Keratinocyte (primary cell): ENCODE data around the gene FIGNL1. TPM values are rescaled to one million over a fixed set of nuclear protein-coding genes. Genes with fewer than 3 reads are reported as not detected.

Experiments used
- DNase-seq: peaks from one replicate; pipeline ENCODE4 v3.0.0-alpha.2; 2011; ENCODE audit warnings: low read depth, missing footprints, low spot score
- FAIRE-seq: peaks from 2 replicates; lab custom pipeline; 2011; peaks lifted over from hg19 to GRCh38; lab: Jason Lieb, UNC
- H2AFZ ChIP-seq: 2 replicates; pipeline ENCODE4 v1.6.0; 2012; ENCODE audit warnings: low read length, control low read depth, inconsistent platforms; ENCODE audit not compliant: control insufficient read depth
- H3K27ac ChIP-seq: 2 replicates; pipeline ENCODE4 v1.5.1; 2011; ENCODE audit warnings: low read length; ENCODE audit not compliant: control insufficient read depth, insufficient read depth
- H3K27me3 ChIP-seq: 3 replicates; pipeline ENCODE4 v1.6.0; 2011; ENCODE audit warnings: low read length; ENCODE audit not compliant: control insufficient read depth, insufficient read depth; ENCODE audit errors: extremely low read depth
- H3K36me3 ChIP-seq, 2 experiments: 2 replicates in 1 of 2; 3 replicates in 1 of 2; pipeline ENCODE4 v1.5.1; 2011; ENCODE audit warnings: low read length in 2 of 2, mild to moderate bottlenecking in 1 of 2; ENCODE audit not compliant: control insufficient read depth in 2 of 2, insufficient read depth in 2 of 2; ENCODE audit errors: extremely low read depth in 1 of 2
- H3K4me1 ChIP-seq: 3 replicates; pipeline ENCODE4 v1.5.1; 2011; ENCODE audit warnings: low read length; ENCODE audit not compliant: control insufficient read depth, insufficient read depth; ENCODE audit errors: extremely low read depth
- H3K4me2 ChIP-seq: 3 replicates; pipeline ENCODE4 v1.6.0; 2011; ENCODE audit warnings: low read depth, low read length; ENCODE audit not compliant: control insufficient read depth, insufficient read depth; ENCODE audit errors: extremely low read depth
- H3K4me3 ChIP-seq, 3 experiments: fragments of 200-600 bp in 1 of 3; sonication (generic) in 1 of 3; 2 replicates in 2 of 3; 3 replicates in 1 of 3; pipeline ENCODE4 v1.5.1; 2011 to 2016; ENCODE audit warnings: low read length in 3 of 3, mild to moderate bottlenecking in 3 of 3, control low read depth in 2 of 3, inconsistent platforms in 1 of 3, low read depth in 1 of 3, mixed read lengths in 1 of 3, mixed run types in 1 of 3, moderate library complexity in 1 of 3; ENCODE audit not compliant: control insufficient read depth in 2 of 3, insufficient read depth in 2 of 3; ENCODE audit errors: extremely low read depth in 1 of 3
- H3K79me2 ChIP-seq: 2 replicates; pipeline ENCODE4 v1.6.0; 2012; ENCODE audit warnings: low read length; ENCODE audit not compliant: control insufficient read depth, insufficient read depth
- H3K9ac ChIP-seq: 3 replicates; pipeline ENCODE4 v1.6.0; 2011; ENCODE audit warnings: low read length; ENCODE audit not compliant: control insufficient read depth, insufficient read depth; ENCODE audit errors: extremely low read depth
- H3K9me1 ChIP-seq: 3 replicates; pipeline ENCODE4 v1.6.0; 2011; ENCODE audit warnings: low read length; ENCODE audit not compliant: control insufficient read depth, insufficient read depth; ENCODE audit errors: extremely low read depth
- H3K9me3 ChIP-seq: 2 replicates; pipeline ENCODE4 v1.5.1; 2012; ENCODE audit warnings: low read depth, low read length; ENCODE audit not compliant: control insufficient read depth
- H4K20me1 ChIP-seq: 3 replicates; pipeline ENCODE4 v1.6.0; 2011; ENCODE audit warnings: low read length; ENCODE audit not compliant: control insufficient read depth, insufficient read depth; ENCODE audit errors: extremely low read depth
- CTCF ChIP-seq, 3 experiments: IDR thresholded peaks in 1 of 3; conservative IDR thresholded peaks in 1 of 3; optimal IDR thresholded peaks in 1 of 3; 2 replicates in 2 of 3; 3 replicates in 1 of 3; pipeline versions ENCODE3 to v1.5.1; 2011; ENCODE audit warnings: low read length in 3 of 3, mild to moderate bottlenecking in 3 of 3, moderate library complexity in 2 of 3, control low read depth in 1 of 3, inconsistent platforms in 1 of 3; ENCODE audit not compliant: insufficient read depth in 2 of 3; ENCODE audit errors: extremely low read depth in 1 of 3
- EZH2 ChIP-seq: IDR thresholded peaks from one replicate; pipeline ENCODE4 v1.6.1; 2012; ENCODE audit warnings: inconsistent platforms, mild to moderate bottlenecking, low read length, moderate library complexity
- dilution Hi-C: fragments of 300-500 bp; cut with MboI; formaldehyde crosslinking; loops from one replicate; pipeline ENCODE4 v1.7.0; 2020; ENCODE audit warnings: low sequenced_read_pairs; ENCODE audit not compliant: extremely low pct_ligation_motif_present
- polyA plus RNA-seq, 5 experiments: library from polyadenylated mRNA; depleted of rRNA in 3 of 5; stranded (reverse) in 3 of 5; stranded (forward) in 1 of 5; unstranded in 1 of 5; fragments of >200 nt; gene quantifications; 1 replicate in 1 of 5; 2 replicates in 3 of 5; 3 replicates in 1 of 5; pipeline versions ENCODE4 v1.2.1 to v1.2.3, GENCODE V29; 2011 to 2012; ENCODE audit warnings: missing spikeins in 2 of 5, low read depth in 1 of 5, low replicate concordance in 1 of 5

FIGNL1 gene
- polyA plus RNA-seq, 1 donor (not counting 4 experiments of a cell fraction or from before 2014, with no cell fraction given), result 12.7 TPM

GRCh38 chr7:50486512-50486911, 36.4 kb upstream of the FIGNL1 start:
- H3K4me2 ChIP-seq, result no peak overlapping the region
- no peaks in the 10 kb centered on the region for H3K4me1 ChIP-seq
- FAIRE-seq (no peak), DNase-seq (no peak)
- no peak overlapping the region for H3K9ac ChIP-seq
- no peaks in the 10 kb centered on the region for H3K36me3 ChIP-seq
- H3K79me2 ChIP-seq, result no peaks in the 10 kb centered on the region
- no peaks in the 10 kb centered on the region for H4K20me1 ChIP-seq
- H3K9me3 ChIP-seq, result no peaks in the 10 kb centered on the region
- H3K27me3 ChIP-seq, result peaks cover 2% of the 10 kb centered on the region
- no peak overlapping the region for H3K27ac ChIP-seq
- no peak overlapping the region for H3K4me3 ChIP-seq
- TF ChIP-seq CTCF (optimal IDR thresholded peaks at IDR 0.05 in 1 of 3, IDR thresholded peaks at IDR 0.05 in 1 of 3, conservative IDR thresholded peaks at IDR 0.05 in 1 of 3; ENCODE audit: extremely low read depth in 1 of 3, insufficient read depth in 2 of 3, low read length in 3 of 3), result no peak
- no peak for TF ChIP-seq EZH2
- H2AFZ ChIP-seq, result no peak overlapping the region
- dilution Hi-C loops, result no loop called here
- no peaks in the 10 kb centered on the region for H3K9me1 ChIP-seq

- TF ChIP-seq EZH2 (no peak), CTCF (optimal IDR thresholded peaks at IDR 0.05 in 1 of 3, IDR thresholded peaks at IDR 0.05 in 1 of 3, conservative IDR thresholded peaks at IDR 0.05 in 1 of 3; ENCODE audit: extremely low read depth in 1 of 3, insufficient read depth in 2 of 3, low read length in 3 of 3) (no peak)
- dilution Hi-C loops, result no loop called here
- Histone ChIP-seq H3K9me3 (no peaks in the 10 kb centered on the region), H3K27ac (no peak overlapping the region), H2AFZ (no peak overlapping the region), H3K4me1 (no peaks in the 10 kb centered on the region), H3K36me3 (no peaks in the 10 kb centered on the region), H3K9me1 (no peaks in the 10 kb centered on the region), H3K4me2 (no peak overlapping the region), H3K27me3 (peaks cover 16% of the 10 kb centered on the region), H3K9ac (no peak overlapping the region), H4K20me1 (no peaks in the 10 kb centered on the region), H3K79me2 (no peaks in the 10 kb centered on the region), H3K4me3 (no peak overlapping the region)
- FAIRE-seq (no peak), DNase-seq (no peak)
Observed at GRCh38 chr7:50481867-50482266, 31.7 kb upstream of the FIGNL1 start.
